Adipocyte (in vitro differentiated cells): ENCODE data around the gene KNDC1.

ENCODE experiments used
- DNase-seq: peaks from one replicate; pipeline ENCODE4 v3.0.0-alpha.2; 2015; ENCODE audit warnings: low read depth
- H3K27me3 ChIP-seq: replicated peaks from 2 replicates; pipeline ENCODE4 v1.7.0; 2013; ENCODE audit warnings: mild to moderate bottlenecking, low read length, moderate library complexity; ENCODE audit not compliant: control insufficient read depth, insufficient read depth
- H3K36me3 ChIP-seq: 2 replicates; pipeline ENCODE4 v1.7.0; 2013; ENCODE audit warnings: low read length, mild to moderate bottlenecking, moderate library complexity; ENCODE audit not compliant: control insufficient read depth, insufficient read depth, severe bottlenecking
- H3K4me1 ChIP-seq: 2 replicates; pipeline ENCODE4 v1.7.0; 2013; ENCODE audit warnings: mild to moderate bottlenecking, low read length, moderate library complexity; ENCODE audit not compliant: control insufficient read depth, insufficient read depth
- H3K4me3 ChIP-seq: 2 replicates; pipeline ENCODE4 v1.7.0; 2013; ENCODE audit warnings: mild to moderate bottlenecking, low read length, moderate library complexity
- H3K9ac ChIP-seq: 2 replicates; pipeline ENCODE4 v1.7.0; 2013; ENCODE audit warnings: mild to moderate bottlenecking, low read length, moderate library complexity
- H3K9me3 ChIP-seq: 2 replicates; pipeline ENCODE4 v1.7.0; 2013; ENCODE audit warnings: mild to moderate bottlenecking, low read length, moderate library complexity; ENCODE audit not compliant: control insufficient read depth

KNDC1 gene

DNA sequence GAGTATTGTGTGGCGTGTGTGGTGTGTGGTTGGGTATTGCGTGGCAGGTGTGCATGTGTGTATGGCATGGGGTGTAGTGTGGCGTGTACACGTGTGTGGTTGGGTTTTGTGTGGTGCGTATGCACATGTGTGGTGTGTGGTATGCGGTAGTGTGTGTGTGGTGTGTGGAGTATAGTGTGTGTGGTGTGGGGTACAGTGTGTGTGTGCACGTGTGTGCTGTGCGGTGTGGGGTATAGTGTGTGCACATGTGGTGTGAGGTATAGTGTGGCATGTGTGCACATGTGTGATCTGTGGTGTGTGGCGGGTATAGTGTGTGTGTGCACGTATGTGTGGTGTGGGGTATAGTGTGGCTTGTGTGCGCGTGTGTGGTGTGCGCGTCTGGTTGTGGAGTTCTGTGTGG is 49.1 kb downstream of the KNDC1 start:
- no peaks in the 10 kb centered on the region for H3K4me1 ChIP-seq
- no peak for DNase-seq
- no peaks in the 10 kb centered on the region for H3K9me3 ChIP-seq
- no peaks in the 10 kb centered on the region for H3K36me3 ChIP-seq
- no peaks in the 10 kb centered on the region for H3K27me3 ChIP-seq
- H3K4me3 ChIP-seq, result no peak overlapping the region
- H3K9ac ChIP-seq, result no peak overlapping the region

DNA sequence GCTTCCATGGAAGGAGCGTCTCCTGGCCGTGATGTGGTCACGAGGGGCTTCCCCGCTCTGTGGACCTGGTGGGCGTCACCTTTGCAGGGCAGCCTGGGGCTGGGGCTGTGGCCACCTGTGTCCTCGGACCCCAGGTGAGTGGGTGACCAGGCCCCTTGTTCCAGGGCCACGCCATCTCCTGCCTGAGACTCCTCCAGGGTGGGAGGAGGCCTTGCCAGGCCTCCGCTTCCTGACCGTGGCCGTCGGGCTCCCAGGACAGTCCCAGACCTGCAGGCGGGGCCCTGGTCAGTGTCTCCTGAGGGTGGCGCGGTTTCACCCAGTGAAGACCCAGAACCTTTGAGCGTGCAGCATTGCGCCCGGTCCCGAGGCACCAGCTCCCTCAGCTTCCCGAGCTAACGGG is 49.6 kb downstream of the KNDC1 start:
- H3K9me3 ChIP-seq, result no peaks in the 10 kb centered on the region
- H3K27me3 ChIP-seq, result no peaks in the 10 kb centered on the region
- H3K4me1 ChIP-seq, result no peaks in the 10 kb centered on the region
- no peak overlapping the region for H3K9ac ChIP-seq
- no peaks in the 10 kb centered on the region for H3K36me3 ChIP-seq
- no peak for DNase-seq
- H3K4me3 ChIP-seq, result no peak overlapping the region

DNA sequence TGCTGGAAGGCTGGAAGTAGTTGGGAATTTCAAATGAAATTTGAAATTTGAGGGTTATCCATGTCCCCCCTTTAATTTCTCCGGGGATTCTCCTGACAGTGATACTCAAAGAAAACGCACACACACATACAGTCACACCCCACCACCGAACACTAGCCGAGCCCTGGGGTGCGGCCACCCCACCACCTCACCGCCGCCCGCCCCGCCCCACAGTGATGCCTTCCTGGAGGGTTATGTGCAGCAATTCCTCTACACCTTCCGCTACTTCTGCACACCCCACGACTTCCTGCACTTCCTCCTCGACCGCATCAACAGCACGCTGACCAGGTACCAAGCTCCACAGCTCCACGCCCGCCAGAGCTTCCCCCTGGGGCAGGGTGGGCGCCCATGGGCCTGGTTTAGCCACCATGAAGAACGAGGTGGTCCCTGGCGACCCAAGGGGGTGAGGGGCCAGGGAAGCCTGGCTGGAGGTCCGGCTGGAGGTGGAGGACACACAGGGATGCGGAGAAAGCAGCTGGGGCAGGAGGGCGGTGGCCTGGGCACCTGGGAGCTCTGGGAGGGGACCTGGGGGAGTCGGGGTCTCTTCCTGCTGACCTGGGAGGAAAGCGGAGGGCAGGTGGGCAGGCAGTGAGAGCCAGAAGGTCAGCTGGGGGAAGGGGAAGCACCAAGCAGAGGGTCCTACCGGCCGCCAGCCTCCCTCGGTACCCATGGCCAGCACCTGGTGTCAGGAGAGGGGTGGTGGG is 50.5 kb downstream of the KNDC1 start:
- DNase-seq, result no peak
- Histone ChIP-seq H3K4me1 (no peaks in the 10 kb centered on the region), H3K27me3 (no peaks in the 10 kb centered on the region), H3K9me3 (no peaks in the 10 kb centered on the region), H3K9ac (no peak overlapping the region), H3K4me3 (no peak overlapping the region), H3K36me3 (no peaks in the 10 kb centered on the region)

DNA sequence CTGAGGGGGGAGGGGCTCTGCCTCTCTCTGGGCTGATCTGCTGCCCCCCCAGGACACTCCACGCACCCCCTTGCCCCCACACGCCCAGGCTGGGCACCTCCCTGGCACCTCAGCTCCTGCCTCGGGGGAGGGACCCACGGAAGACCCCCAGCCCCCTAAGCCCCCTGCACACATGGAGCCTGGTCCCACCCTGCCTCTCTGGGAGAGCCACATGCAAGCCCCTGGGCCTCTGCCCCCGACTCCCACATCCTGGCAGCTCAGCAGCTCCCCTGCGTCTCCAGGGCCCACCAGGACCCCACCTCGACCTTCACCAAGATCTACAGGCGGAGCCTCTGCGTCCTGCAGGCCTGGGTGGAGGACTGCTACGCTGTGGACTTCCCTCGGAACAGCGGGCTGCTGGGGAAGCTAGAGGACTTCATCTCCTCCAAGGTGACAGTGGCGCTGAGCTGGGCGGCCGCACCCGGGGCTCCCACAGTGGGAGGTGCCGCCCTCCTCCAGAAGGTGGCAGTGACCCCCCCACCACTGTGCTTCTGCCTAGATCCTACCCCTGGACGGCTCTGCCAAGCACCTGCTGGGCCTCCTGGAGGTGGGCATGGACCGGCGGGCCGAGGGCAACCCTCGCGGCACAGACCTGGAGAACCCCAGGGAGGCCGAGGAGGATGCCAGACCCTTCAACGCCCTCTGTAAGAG is 51.3 kb downstream of the KNDC1 start:
- H3K9ac ChIP-seq, result no peak overlapping the region
- no peaks in the 10 kb centered on the region for H3K36me3 ChIP-seq
- no peaks in the 10 kb centered on the region for H3K27me3 ChIP-seq
- DNase-seq, result no peak
- no peaks in the 10 kb centered on the region for H3K4me1 ChIP-seq
- H3K9me3 ChIP-seq, result no peaks in the 10 kb centered on the region
- H3K4me3 ChIP-seq, result no peak overlapping the region

DNA sequence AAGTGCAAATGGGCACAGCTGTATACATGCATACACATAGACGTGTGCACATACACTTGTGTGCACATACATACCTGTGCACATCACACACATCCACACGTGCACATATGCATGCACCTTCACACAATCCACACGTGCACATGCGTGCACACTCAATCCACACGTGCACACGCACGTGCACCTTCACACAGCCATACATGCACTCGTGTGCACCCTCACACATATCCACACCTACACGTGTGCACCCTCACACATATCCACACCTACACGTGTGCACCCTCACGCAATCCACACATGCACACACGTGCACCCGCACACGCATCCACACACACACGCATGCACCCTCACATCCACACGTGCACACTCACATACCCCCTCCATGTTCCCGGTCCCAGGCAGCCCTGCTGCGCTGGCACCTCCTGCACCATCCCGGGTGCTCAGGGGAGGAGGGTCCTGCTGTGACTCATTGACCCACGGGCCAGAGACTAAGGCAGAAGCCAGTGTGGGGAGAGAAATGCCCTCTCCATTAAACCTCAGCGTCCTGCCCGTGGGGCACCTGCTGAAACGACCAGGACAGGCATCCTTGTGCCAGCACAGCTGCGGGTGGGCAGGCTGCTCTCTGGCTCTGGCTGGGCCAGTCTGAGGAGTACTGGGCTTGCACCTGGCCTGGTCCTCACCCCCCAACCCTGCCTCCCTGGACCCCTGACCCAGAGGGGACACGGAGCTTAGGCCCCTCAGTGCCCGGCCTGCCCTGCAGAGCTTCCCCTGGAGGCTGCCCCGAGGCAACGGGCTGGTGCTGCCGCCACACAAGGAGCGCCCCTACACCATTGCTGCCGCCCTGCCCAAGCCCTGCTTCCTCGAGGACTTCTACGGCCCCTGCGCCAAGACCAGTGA is 52.2 kb downstream of the KNDC1 start:
- H3K4me1 ChIP-seq, result no peaks in the 10 kb centered on the region
- H3K4me3 ChIP-seq, result no peak overlapping the region
- DNase-seq, result no peak
- H3K27me3 ChIP-seq, result no peaks in the 10 kb centered on the region
- H3K36me3 ChIP-seq, result no peaks in the 10 kb centered on the region
- H3K9ac ChIP-seq, result no peak overlapping the region
- no peaks in the 10 kb centered on the region for H3K9me3 ChIP-seq

DNA sequence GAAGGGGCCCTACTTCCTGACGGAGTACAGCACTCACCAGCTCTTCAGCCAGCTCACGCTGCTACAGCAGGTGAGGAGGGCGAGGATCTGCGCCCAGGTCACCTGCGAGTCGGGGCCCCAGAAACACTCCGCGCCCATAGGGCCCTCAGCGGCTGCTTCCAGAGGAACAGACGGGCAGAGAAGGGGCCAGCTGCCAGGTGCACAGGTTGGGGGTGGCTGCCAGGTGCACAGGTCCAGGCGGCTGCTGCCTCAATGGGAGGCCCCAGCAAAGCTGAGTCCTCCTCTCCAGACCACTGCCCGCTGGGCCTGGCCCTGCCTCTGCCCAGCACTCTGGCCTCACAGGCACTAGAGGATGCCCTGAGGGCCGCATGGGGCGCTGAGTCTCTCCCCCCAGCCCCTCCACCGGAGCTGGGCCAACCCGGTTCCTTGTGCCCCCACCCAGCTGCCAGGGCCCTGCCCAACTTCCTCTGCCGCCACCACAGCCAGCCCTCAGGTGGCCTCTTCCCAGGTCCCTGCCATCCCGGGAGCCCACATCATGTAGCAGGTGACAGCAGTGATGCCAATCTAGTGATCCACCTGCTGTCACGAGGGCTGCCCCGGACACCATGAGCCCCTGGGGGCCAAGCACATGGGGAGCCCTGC is 53.0 kb downstream of the KNDC1 start:
- H3K4me3 ChIP-seq, result no peak overlapping the region
- H3K4me1 ChIP-seq, result no peaks in the 10 kb centered on the region
- H3K9ac ChIP-seq, result no peak overlapping the region
- H3K9me3 ChIP-seq, result no peaks in the 10 kb centered on the region
- H3K36me3 ChIP-seq, result no peaks in the 10 kb centered on the region
- no peak for DNase-seq
- no peaks in the 10 kb centered on the region for H3K27me3 ChIP-seq

DNA sequence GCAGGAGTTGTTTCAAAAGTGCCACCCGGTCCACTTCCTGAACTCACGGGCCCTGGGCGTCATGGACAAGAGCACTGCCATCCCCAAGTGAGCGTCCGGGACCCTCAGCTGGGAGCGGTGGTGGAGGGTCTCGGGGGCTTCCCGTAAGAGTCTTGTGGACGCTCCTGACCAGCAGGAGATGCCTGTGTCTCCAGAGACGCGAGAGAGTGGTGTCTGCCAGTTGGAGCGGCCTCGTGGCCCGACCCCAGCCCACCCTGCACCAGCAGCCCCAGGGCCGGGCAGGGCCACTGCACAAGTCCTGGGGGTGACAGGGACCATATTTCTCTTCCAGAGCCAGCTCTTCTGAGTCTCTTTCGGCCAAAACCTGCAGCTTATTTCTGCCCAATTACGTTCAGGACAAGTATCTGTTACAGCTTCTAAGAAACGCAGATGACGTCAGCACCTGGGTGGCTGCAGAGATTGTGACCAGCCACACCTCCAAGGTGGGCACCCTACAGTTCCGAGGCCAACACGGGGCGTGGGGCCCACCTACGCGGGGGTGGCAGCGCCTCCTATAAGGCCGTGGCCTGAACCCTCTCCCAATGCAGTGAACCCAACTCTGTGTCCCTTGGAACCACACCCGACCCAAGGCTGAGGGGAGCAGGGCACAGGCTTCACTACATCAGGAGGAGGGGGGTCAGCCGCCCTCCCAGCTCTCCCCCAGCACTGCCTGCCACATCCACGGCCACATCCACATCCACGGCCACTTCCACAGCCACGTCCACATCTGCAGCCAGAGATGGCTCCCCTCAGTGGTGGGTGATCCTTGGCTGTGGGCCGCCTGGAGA is 53.8 kb downstream of the KNDC1 start:
- no peaks in the 10 kb centered on the region for H3K36me3 ChIP-seq
- no peak for DNase-seq
- H3K9me3 ChIP-seq, result no peaks in the 10 kb centered on the region
- no peak overlapping the region for H3K9ac ChIP-seq
- no peaks in the 10 kb centered on the region for H3K27me3 ChIP-seq
- no peaks in the 10 kb centered on the region for H3K4me1 ChIP-seq
- no peak overlapping the region for H3K4me3 ChIP-seq

DNA sequence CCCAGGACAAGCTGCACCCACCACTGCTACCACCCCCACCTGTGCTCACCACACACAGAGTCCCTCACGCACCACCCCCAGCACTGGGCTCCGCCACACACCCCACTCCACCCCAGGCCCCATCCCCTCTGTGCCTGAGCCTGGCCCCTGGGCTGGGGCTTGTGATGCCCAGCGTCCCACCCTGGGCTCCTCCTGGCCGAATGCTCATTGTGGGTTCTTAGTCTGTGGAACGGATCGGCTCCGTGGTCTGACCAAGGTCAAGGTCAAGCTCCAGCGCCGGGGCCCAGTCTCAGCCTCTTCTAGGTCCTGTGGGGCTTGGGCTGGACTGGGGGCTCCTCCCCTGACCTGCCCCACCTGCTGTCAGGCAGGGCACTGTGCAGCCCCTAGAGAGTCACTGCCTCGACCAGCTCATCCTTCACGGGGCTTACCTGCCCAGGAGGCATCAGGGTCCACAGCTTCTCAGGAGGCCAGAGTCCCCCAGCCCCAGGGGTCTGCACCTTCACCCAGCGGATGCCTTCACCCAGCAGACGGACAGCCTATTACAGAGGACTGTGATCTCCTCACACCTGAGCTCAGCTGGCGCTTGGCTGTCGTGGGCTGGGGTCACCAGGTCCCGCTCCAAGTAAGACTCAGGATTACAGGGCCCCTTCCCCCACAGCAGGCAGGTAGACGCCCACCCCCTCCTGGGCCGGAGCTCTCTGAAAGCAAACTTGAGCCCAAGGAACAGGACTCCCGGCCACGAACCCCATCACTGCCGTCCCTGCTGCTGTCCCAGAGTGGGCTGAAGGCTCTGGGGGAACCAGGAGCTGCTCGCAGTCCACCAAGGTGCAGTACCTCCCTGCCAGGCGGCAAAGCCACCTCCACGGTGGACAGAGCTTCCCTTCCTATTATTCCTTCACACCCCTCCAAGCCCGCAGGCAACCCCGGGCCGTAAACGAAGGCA is 54.7 kb downstream of the KNDC1 start:
- no peaks in the 10 kb centered on the region for H3K36me3 ChIP-seq
- H3K4me3 ChIP-seq, result no peak overlapping the region
- H3K27me3 ChIP-seq, result no peaks in the 10 kb centered on the region
- no peak overlapping the region for H3K9ac ChIP-seq
- no peak for DNase-seq
- H3K4me1 ChIP-seq, result no peaks in the 10 kb centered on the region
- no peaks in the 10 kb centered on the region for H3K9me3 ChIP-seq

DNA sequence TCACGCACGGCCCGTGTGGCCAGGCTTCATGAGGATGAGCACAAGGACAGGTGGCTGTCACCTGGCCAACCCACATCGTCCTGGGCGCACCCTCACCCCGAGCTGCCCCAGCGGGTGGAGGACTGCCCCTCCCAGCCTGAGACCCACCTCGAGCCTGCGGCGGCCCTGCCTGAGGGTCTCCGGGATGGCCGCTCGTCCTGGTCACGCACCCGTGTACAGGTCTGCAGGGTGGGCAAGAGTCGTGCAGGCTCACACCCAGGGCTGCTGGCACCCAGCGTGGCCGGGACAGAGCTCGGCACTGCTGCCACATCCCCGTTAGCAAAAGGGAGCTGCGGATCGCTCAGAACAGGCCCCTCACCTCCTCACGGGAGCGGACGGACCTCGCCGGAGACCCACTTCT is 55.6 kb downstream of the KNDC1 start:
- DNase-seq, result no peak
- H3K4me3 ChIP-seq, result no peak overlapping the region

DNA sequence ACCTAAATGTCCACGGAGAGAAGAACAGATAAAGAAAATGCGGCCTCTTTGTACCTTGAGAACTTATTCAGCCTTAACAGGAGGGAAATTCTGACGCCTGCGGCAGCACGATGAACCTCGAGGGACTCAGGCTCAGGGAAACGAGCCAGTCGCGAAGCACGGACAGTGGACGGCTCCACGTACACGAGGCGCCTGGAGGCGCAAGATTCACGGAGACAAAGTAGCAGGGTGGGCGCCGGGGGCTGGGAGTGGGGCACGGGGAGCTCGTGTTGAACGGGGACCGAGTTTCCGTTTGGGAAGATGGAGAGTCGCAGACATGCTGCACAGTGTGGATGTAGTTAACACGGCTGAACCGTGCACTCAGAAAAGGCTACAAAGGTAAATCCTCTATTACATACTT is 56.8 kb downstream of the KNDC1 start:
- H3K9me3 ChIP-seq, result no peaks in the 10 kb centered on the region
- H3K36me3 ChIP-seq, result no peaks in the 10 kb centered on the region
- H3K27me3 ChIP-seq, result peaks cover 8% of the 10 kb centered on the region
- H3K9ac ChIP-seq, result no peak overlapping the region
- no peak for DNase-seq
- H3K4me3 ChIP-seq, result no peak overlapping the region
- H3K4me1 ChIP-seq, result no peaks in the 10 kb centered on the region

More for the DNA sequence above, 55.6 kb downstream of the KNDC1 start:
- no peak overlapping the region for H3K9ac ChIP-seq
- H3K27me3 ChIP-seq, result no peaks in the 10 kb centered on the region
- no peaks in the 10 kb centered on the region for H3K4me1 ChIP-seq
- H3K36me3 ChIP-seq, result no peaks in the 10 kb centered on the region
- no peaks in the 10 kb centered on the region for H3K9me3 ChIP-seq
